ENCODE results near the gene MRGPRE.

The MRGPRE gene

DNA sequence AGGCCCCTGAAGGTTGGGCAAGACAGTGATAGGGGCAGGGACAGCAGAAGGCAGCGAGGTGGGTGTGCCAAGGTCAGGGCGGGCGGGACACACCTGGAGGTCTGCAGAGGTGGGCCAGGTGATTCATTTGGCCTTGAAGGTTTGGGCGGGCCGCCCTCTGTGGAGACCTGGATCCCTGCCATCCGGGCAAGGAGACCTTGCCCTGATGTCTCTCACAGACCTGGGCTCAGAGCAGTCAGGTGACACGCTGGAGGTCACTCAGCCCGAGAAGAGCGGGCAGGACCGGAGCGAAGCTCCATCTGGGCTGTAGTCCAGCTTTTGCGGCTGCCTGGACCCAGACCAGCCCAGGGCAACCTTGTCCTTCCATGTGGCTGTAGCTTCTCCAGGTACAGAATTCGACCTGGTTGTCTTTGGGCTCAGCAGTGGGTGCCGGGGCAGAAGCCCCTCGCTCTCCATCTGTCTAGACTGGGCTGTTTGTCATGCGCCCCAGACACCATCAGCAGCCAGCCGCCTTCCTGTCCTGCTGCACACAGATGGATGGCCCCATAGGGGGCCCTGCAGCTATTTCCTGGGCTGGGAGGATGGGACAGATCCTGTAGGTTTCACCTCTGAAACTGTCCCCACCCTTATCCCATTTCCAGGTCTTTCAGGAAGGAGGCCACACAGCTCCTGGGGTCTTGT lies 16.7 kb downstream of the MRGPRE start:
- no peaks in the 10 kb centered on the region for H3K9me2 ChIP-seq (replicated peaks; ENCODE audit: control insufficient read depth, low read length)
- H3K27ac ChIP-seq (ENCODE audit: low read depth, low read length): no peak overlapping the region
- H3K4me3 ChIP-seq (ENCODE audit: low read length): no peak overlapping the region
- H3K36me3 ChIP-seq (ENCODE audit: control insufficient read depth, low read length): no peaks in the 10 kb centered on the region
- H3K27me3 ChIP-seq (ENCODE audit: control insufficient read depth, low read length): no peaks in the 10 kb centered on the region
- H3K9me3 ChIP-seq (ENCODE audit: control insufficient read depth, insufficient read depth, low read length): no peaks in the 10 kb centered on the region
- no peaks in the 10 kb centered on the region for H4K20me1 ChIP-seq (ENCODE audit: control insufficient read depth, insufficient read depth, low read depth, low read length)
- H3K79me2 ChIP-seq (ENCODE audit: control insufficient read depth, low read length): no peaks in the 10 kb centered on the region
- H3K4me1 ChIP-seq (ENCODE audit: control insufficient read depth, low read length): no peaks in the 10 kb centered on the region
- H3F3A ChIP-seq (ENCODE audit: control insufficient read depth, insufficient read depth): no peaks in the 10 kb centered on the region
- TF ChIP-seq EZH2phosphoT487 (IDR thresholded peaks at IDR 0.05; ENCODE audit: borderline replicate concordance, low read length): no peak
- TF ChIP-seq, protein P1, sequence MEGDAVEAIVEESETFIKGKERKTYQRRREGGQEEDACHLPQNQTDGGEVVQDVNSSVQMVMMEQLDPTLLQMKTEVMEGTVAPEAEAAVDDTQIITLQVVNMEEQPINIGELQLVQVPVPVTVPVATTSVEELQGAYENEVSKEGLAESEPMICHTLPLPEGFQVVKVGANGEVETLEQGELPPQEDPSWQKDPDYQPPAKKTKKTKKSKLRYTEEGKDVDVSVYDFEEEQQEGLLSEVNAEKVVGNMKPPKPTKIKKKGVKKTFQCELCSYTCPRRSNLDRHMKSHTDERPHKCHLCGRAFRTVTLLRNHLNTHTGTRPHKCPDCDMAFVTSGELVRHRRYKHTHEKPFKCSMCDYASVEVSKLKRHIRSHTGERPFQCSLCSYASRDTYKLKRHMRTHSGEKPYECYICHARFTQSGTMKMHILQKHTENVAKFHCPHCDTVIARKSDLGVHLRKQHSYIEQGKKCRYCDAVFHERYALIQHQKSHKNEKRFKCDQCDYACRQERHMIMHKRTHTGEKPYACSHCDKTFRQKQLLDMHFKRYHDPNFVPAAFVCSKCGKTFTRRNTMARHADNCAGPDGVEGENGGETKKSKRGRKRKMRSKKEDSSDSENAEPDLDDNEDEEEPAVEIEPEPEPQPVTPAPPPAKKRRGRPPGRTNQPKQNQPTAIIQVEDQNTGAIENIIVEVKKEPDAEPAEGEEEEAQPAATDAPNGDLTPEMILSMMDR (IDR thresholded peaks at IDR 0.05; ENCODE audit: low read depth, low read length, poor library complexity, severe bottlenecking): no peak
- no peak overlapping the region for H3K4me2 ChIP-seq (ENCODE audit: low read length)

DNA sequence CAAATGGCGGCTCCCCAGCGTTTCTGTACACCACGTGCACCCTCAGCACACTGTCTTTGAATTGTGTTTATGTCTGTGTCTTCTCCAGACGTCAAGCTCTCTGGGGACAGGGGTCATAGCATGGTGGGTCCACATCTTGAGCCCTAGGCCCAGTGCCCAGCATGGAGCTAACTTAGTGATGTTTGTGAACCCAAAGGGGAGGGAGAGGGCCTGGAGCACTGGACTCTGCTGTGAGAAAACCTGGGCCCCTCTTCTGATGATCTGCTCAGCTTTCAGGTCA lies 17.9 kb downstream of the MRGPRE start:
- TF ChIP-seq EZH2phosphoT487 (IDR thresholded peaks at IDR 0.05; ENCODE audit: borderline replicate concordance, low read length): no peak
- TF ChIP-seq, protein P1 (IDR thresholded peaks at IDR 0.05; ENCODE audit: low read depth, low read length, poor library complexity, severe bottlenecking): no peak

DNA sequence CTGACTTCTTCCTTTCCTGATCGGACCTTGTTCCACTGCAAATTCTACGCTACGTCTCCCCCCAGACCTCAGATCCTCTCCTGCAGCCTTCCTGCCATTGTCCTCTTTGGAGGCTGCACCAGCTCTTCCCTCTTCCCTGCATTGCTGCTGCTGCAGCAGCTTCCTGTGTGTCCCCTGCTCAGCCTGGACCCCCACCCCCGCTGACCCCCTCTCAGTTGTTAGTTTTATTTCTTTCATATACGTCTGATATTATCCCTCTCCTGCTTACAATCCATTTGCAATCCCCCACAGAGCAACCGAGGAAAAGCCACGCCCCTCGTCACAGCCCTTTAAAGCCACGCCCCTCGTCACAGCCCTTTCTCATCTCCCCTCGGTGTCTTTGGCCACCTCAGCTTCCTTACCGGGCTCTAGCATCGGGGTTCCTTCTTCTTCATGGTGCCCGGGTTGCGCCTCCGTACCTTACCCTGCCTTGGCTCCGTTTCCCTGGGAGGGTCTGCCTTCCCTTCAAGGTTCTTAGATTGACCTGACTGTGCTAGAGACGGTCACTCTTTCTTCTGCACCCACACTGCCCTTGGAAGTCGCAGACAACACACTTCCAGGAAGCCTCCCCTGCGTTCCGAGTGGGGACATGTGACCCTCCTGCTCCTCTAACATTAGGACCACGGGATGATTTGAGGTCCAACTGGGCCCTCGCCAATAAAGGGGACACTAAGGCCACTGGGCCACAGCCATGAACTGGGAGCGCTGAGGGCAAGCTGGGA lies 18.4 kb downstream of the MRGPRE start:
- Histone ChIP-seq H3K9me3 (ENCODE audit: control insufficient read depth, insufficient read depth, low read length) (no peaks in the 10 kb centered on the region), H3K36me3 (ENCODE audit: control insufficient read depth, low read length) (no peaks in the 10 kb centered on the region), H3K79me2 (ENCODE audit: control insufficient read depth, low read length) (no peaks in the 10 kb centered on the region), H4K20me1 (ENCODE audit: control insufficient read depth, insufficient read depth, low read depth, low read length) (no peaks in the 10 kb centered on the region), H3K9me2 (replicated peaks; ENCODE audit: control insufficient read depth, low read length) (no peaks in the 10 kb centered on the region), H3F3A (ENCODE audit: control insufficient read depth, insufficient read depth) (no peaks in the 10 kb centered on the region), H3K27me3 (ENCODE audit: control insufficient read depth, low read length) (no peaks in the 10 kb centered on the region; the same call in 1 of the 2 replicates), H3K4me3 (ENCODE audit: low read length) (no peak overlapping the region), H3K27ac (ENCODE audit: low read depth, low read length) (no peak overlapping the region), H3K4me2 (ENCODE audit: low read length) (no peak overlapping the region), H3K4me1 (ENCODE audit: control insufficient read depth, low read length) (no peaks in the 10 kb centered on the region)
- TF ChIP-seq, protein P1 (IDR thresholded peaks at IDR 0.05; ENCODE audit: low read depth, low read length, poor library complexity, severe bottlenecking): no peak
- no peak for TF ChIP-seq EZH2phosphoT487 (IDR thresholded peaks at IDR 0.05; ENCODE audit: borderline replicate concordance, low read length)

More for the DNA sequence above, 17.9 kb downstream of the MRGPRE start:
- Histone ChIP-seq H3K27ac (ENCODE audit: low read depth, low read length) (no peak overlapping the region), H3K9me3 (ENCODE audit: control insufficient read depth, insufficient read depth, low read length) (no peaks in the 10 kb centered on the region), H3K4me3 (ENCODE audit: low read length) (no peak overlapping the region), H3K79me2 (ENCODE audit: control insufficient read depth, low read length) (no peaks in the 10 kb centered on the region), H4K20me1 (ENCODE audit: control insufficient read depth, insufficient read depth, low read depth, low read length) (no peaks in the 10 kb centered on the region), H3K4me2 (ENCODE audit: low read length) (no peak overlapping the region), H3K4me1 (ENCODE audit: control insufficient read depth, low read length) (no peaks in the 10 kb centered on the region), H3K9me2 (replicated peaks; ENCODE audit: control insufficient read depth, low read length) (no peaks in the 10 kb centered on the region), H3K27me3 (ENCODE audit: control insufficient read depth, low read length) (no peaks in the 10 kb centered on the region), H3F3A (ENCODE audit: control insufficient read depth, insufficient read depth) (no peaks in the 10 kb centered on the region), H3K36me3 (ENCODE audit: control insufficient read depth, low read length) (no peaks in the 10 kb centered on the region)
